Activated B cell treated with CpG ODN at 0.5 μM for 24 hours (primary cell): ENCODE data around the gene AFF3. TPM values are rescaled to one million over a fixed set of nuclear protein-coding genes. Genes with fewer than 3 reads are reported as not detected.

Experiments used
- ATAC-seq: fragments of 200-7000 bp; cut with Tn5 transposase; one replicate; pipeline ENCODE4 v1.10.0; 2021; ENCODE audit warnings: low read depth, mild to moderate bottlenecking, moderate library complexity
- CTCF ChIA-PET: fragments of 350-600 bp; sonication (Branson Sonifier 250); formaldehyde crosslinking; loops from one replicate; lab custom pipeline; 2021; ENCODE audit warnings: antibody characterized with exemption; lab: Charles Lee
- POLR2A ChIA-PET: fragments of 350-600 bp; sonication (Branson Sonifier 250); formaldehyde crosslinking; loops from one replicate; lab custom pipeline; 2021; ENCODE audit warnings: antibody characterized with exemption; lab: Charles Lee
- DNase-seq: peaks from one replicate; pipeline ENCODE4 v3.0.0; 2022
- H3K27ac Mint-ChIP-seq: one replicate; pipeline ENCODE4 v1.8.0; 2020; ENCODE audit warnings: mixed read lengths
- H3K27me3 Mint-ChIP-seq: one replicate; pipeline ENCODE4 v1.8.0; 2021; ENCODE audit warnings: mixed read lengths
- H3K36me3 Mint-ChIP-seq: one replicate; pipeline ENCODE4 v1.8.0; 2021; ENCODE audit warnings: low read depth, mixed read lengths
- H3K4me1 Mint-ChIP-seq: one replicate; pipeline ENCODE4 v1.8.0; 2021; ENCODE audit warnings: mixed read lengths
- H3K4me3 Mint-ChIP-seq: one replicate; pipeline ENCODE4 v1.8.0; 2020; ENCODE audit warnings: mild to moderate bottlenecking, mixed read lengths
- H3K9me3 Mint-ChIP-seq: one replicate; pipeline ENCODE4 v1.8.0; 2020; ENCODE audit warnings: mixed read lengths
- CTCF ChIP-seq: fragments of 200-600 bp; IDR thresholded peaks from one replicate; pipeline ENCODE4 v1.8.0; 2022; ENCODE audit warnings: antibody characterized with exemption, mild to moderate bottlenecking
- intact Hi-C: fragments of 100-400 bp; cut with micrococcal nuclease; formaldehyde crosslinking; loops from one replicate; pipeline ENCODE4 v1.15.1; 2024
- total RNA-seq: library from RNA; stranded (reverse); gene quantifications from 2 replicates; pipeline ENCODE4 v1.2.3, GENCODE V29; 2022

AFF3 gene
- total RNA-seq, 1 donor from 2014 or later, result 271 TPM

- ATAC-seq, result no peak
- no peak for TF ChIP-seq CTCF
- H3K27me3 Mint-ChIP-seq, result no peaks in the 10 kb centered on the region
- H3K4me1 Mint-ChIP-seq, result peaks cover 24% of the 10 kb centered on the region
- H3K9me3 Mint-ChIP-seq, result no peaks in the 10 kb centered on the region
- H3K36me3 Mint-ChIP-seq, result peaks cover 81% of the 10 kb centered on the region
- ChIA-PET POLR2A (no interaction called here), CTCF (no interaction called here)
- intact Hi-C loops, result loop anchor here (5.0 kb wide), 1 partner anchor 36 kb away; no protein-coding TSS in a partner anchor
- no peak overlapping the region for H3K4me3 Mint-ChIP-seq
- no peak overlapping the region for H3K27ac Mint-ChIP-seq
- DNase-seq, result no peak
Measured at GRCh38 chr2:100006516-100006915, 135.9 kb downstream of the AFF3 start.

GRCh38 chr2:100004959-100005387, 137.4 kb downstream of the AFF3 start:
- Mint-ChIP-seq H3K27me3 (no peaks in the 10 kb centered on the region), H3K36me3 (peaks cover 68% of the 10 kb centered on the region), H3K27ac (peak overlapping the region; percentile 14), H3K9me3 (no peaks in the 10 kb centered on the region), H3K4me3 (no peak overlapping the region), H3K4me1 (peaks cover 17% of the 10 kb centered on the region)
- no peak for TF ChIP-seq CTCF
- intact Hi-C loops, result loop anchor here (5.0 kb wide), 1 partner anchor 37 kb away; no protein-coding TSS in a partner anchor
- POLR2A ChIA-PET, result no interaction called here
- ATAC-seq, result no peak
- CTCF ChIA-PET, result no interaction called here
- DNase-seq, result no peak

- H3K4me1 Mint-ChIP-seq, result peaks cover 12% of the 10 kb centered on the region
- ATAC-seq, result no peak
- no peak overlapping the region for H3K4me3 Mint-ChIP-seq
- ChIA-PET CTCF (no interaction called here), POLR2A (no interaction called here)
- intact Hi-C loops, result no loop called here
- peaks cover 63% of the 10 kb centered on the region for H3K36me3 Mint-ChIP-seq
- no peaks in the 10 kb centered on the region for H3K27me3 Mint-ChIP-seq
- H3K27ac Mint-ChIP-seq, result peak overlapping the region; percentile 14
- H3K9me3 Mint-ChIP-seq, result no peaks in the 10 kb centered on the region
- DNase-seq, result no peak
- TF ChIP-seq CTCF, result no peak
Measured at GRCh38 chr2:100004348-100004884, 138.0 kb downstream of the AFF3 start.

- no peak for TF ChIP-seq CTCF
- intact Hi-C loops, result no loop called here
- DNase-seq (no peak), ATAC-seq (no peak)
- Mint-ChIP-seq H3K4me3 (no peak overlapping the region), H3K27ac (no peak overlapping the region), H3K36me3 (peaks cover 39% of the 10 kb centered on the region), H3K27me3 (no peaks in the 10 kb centered on the region), H3K9me3 (no peaks in the 10 kb centered on the region), H3K4me1 (peaks cover 4% of the 10 kb centered on the region)
- POLR2A ChIA-PET, result no interaction called here
- CTCF ChIA-PET, result no interaction called here
Measured at GRCh38 chr2:100002059-100002458, 140.3 kb downstream of the AFF3 start.

- POLR2A ChIA-PET, result no interaction called here
- Mint-ChIP-seq H3K27ac (no peak overlapping the region), H3K4me3 (peak overlapping the region; percentile 7)
Measured at GRCh38 chr2:100000915-100001707, 141.3 kb downstream of the AFF3 start.

More at GRCh38 chr2:100000915-100001707, 141.3 kb downstream of the AFF3 start:
- H3K36me3 Mint-ChIP-seq, result peaks cover 31% of the 10 kb centered on the region
- no peak for TF ChIP-seq CTCF
- no peaks in the 10 kb centered on the region for H3K9me3 Mint-ChIP-seq
- H3K4me1 Mint-ChIP-seq, result peaks cover 4% of the 10 kb centered on the region
- CTCF ChIA-PET, result no interaction called here
- ATAC-seq, result no peak
- H3K27me3 Mint-ChIP-seq, result no peaks in the 10 kb centered on the region
- intact Hi-C loops, result loop anchor here (2.0 kb wide), 1 partner anchor 14 kb away; no protein-coding TSS in a partner anchor
- DNase-seq, result no peak
